Gastroesophageal sphincter (tissue), 3 donors: Measurements from ENCODE around the gene ELP6.

Experiments used
- CTCF ChIP-seq, 4 experiments: fragments of 200-600 bp in 2 of 4; fragments of 450-650 bp in 2 of 4; sonication (generic) in 1 of 4; IDR thresholded peaks; one replicate each; pipeline ENCODE4 v1.5.1; 2017 to 2019; ENCODE audit warnings: antibody characterized with exemption in 4 of 4, mild to moderate bottlenecking in 2 of 4, moderate library complexity in 2 of 4
- EP300 ChIP-seq: sonication (generic); formaldehyde crosslinking; IDR thresholded peaks from one replicate; pipeline ENCODE4 v1.6.1; 2017; ENCODE audit warnings: antibody characterized with exemption, mild to moderate bottlenecking
- POLR2A ChIP-seq, 2 donors: fragments of 450-650 bp; IDR thresholded peaks; one replicate each; pipeline ENCODE4 v1.6.1; 2017; ENCODE audit warnings: antibody characterized with exemption in 2 of 2, mild to moderate bottlenecking in 2 of 2, moderate library complexity in 1 of 2
- POLR2AphosphoS5 ChIP-seq: sonication (generic); formaldehyde crosslinking; IDR thresholded peaks from one replicate; pipeline ENCODE4 v1.6.1; 2017; ENCODE audit warnings: antibody characterized with exemption

- no peak for TF ChIP-seq POLR2A (IDR thresholded peaks at IDR 0.05)
- no peak for TF ChIP-seq CTCF (IDR thresholded peaks at IDR 0.05)
- TF ChIP-seq POLR2AphosphoS5 = no peak
- no peak for TF ChIP-seq EP300
Measured at GRCh38 chr3:47452453-47453215, 60.9 kb downstream of the ELP6 start.
